Measurements from ENCODE around the gene RIMS4.
A peak's percentile ranks its signal among the peaks of the same experiment; 100 is the strongest.
"Not testable (repeated sequence)": the region's sequence is repeated elsewhere in the genome, so short reads cannot be mapped to it uniquely, and the experiment has no call there.

The RIMS4 gene

DNA sequence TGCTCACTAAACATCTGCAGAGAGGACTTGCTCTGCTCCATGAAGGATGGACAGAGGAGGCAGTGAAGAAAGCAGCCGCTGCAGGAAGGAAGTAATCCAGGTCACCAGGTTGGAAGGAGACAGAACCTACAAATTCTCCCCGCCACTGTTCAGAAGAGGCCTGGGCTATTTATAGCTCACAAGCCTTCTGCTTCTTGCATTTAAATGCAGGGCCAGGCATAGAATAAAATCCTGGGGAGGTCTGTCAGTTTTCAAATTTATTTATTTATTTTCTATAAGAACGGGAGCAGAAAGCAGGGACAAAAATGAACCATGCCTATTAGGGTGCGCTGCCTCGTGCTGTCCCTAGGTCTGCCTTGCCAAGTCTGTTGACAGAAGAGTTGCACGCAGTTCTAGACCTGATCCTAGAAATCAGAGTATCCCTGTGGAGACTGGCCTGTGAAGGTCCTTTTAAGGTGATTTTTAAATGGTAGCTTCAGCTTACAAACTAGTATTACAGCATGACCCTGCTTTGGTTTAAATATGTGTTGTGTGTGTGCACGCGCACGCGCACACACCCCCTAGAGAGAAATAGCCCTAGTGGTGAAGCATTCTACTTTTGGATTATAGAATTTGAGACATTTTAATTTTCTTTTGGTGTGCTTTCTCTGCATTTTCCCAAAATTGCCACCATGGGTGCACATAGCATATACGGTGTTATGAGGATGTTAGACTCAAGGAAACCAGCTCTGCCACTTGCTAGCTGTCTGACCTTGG lies 19.5 kb downstream of the RIMS4 start:
- DNase-seq: no peak

DNA sequence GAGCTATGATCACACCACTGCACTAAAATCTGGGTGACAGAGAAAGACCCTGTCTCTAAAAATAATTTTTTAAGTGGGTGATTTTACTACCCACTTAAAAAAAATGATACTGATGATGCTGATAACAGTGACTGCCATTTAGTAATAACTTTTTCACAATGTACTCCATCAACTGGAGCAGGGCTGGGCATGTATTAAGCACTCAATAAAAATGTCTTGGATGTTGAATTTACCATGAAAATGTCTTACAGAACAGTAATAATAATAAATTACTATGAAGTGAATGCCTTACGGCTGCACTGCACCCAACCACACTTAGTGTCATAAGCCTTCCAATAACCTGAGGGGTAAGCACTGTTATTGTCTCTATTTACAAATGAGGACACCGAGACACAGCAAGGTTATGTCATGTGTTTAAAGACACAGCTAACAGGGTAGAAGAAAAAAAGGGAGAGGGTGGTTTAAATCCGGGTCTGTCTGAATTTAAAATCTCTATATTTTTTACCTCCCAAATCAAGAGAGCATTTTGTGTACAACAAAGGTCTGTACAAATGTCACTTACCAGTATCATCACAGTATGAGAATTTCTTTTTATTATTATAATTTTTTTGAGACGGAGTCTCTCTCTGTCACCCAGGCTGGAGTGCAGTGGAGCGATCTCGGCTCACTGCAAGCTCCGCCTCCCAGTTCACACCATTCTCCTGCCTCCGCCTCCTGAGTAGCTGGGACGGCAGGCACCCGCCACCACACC lies 21.5 kb downstream of the RIMS4 start:
- DNase-seq: no peak

DNA sequence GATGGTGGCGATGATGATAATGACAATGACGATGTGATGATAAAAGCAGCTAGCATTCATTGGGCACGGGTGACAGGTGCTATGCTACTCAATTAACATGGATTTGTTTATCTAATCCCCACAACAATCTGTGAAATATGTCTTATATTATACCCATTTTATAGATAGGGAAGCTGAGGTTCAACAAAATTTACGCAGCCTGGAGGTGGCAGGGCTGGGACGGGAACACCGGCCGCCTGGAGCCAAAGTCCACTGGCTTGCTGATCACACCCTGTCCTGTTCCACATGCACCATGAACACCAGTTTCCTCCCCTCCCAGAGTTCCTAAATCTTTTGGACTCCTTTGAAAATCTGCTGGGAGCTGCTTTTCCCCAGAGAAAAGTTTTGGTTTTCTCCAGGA lies 23.0 kb downstream of the RIMS4 start:
- DNase-seq: no peak

DNA sequence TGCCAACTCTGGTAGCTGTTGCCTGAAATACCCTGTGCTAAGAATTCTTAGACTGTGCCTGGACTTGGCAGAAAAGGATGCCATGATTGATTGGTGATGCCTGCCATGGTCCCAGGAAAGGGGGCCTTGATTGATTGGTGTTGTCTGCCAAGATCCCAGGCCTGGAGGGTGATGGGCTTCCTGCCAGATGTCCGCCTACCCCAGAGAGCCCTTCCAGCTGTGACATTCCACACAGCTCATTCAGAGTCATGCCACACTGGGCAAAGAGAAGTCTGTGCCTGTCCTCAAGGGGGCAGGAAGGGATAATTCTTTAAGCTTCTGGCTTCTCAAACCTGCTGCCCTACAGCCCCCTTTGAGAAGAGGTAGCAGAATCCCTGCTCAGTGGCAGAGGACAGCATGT lies 24.6 kb downstream of the RIMS4 start:
- peak; percentile 20 for DNase-seq

DNA sequence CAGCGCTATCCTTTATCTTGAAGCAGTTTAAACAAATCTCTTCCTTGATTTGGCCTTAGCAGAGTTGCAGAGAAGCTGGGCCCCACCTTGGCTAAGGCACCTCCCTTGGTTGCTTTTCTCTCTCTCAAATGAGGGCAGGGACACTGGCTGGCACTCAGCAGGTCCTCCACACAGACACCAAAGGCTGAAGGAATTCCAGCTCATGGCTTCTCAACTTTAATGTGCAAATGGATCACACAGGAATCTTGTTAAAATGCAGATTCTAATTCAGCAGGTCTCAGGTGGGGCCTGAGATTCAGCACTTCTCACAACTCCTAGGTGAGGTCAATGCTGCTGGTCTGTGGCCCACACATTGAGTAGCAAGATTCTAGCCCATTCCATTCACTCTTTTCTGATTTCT lies 25.7 kb downstream of the RIMS4 start:
- no peak for DNase-seq

DNA sequence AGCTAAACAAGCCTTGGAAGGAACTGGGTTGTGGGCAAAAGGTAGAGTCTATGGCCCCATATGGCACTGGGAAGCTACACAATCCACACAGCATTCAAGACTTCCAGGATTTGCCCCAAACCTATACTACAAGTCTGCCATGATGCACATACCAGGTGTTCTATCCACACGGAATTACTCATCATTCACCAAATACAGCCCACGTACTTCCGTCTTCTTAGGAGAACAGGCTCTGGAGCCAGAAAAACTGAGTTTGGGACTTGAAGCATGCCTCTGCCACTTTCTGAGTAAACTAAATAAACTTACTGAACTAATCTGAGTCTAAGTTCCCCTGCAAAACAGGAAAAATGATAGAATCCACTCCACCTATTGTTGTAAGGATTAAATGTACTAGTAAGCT lies 28.6 kb downstream of the RIMS4 start:
- DNase-seq: no peak

DNA sequence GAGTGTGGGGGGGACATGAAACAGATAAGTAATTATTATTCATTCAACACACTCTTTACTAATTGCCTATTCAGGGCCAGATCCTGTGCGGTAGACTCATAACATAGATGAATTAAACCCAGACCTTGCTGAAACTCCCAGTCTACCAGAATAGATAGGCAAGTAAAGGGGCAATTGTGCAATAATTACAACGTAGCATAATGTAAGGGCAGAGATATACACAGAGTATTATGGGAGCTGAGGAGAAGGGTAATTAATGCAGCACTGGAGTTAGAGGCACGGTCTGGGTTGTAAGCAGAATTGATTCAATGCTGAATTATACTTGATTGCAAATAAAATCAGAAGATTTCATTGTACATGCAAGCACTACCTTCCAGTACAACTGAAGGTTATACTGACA lies 29.2 kb downstream of the RIMS4 start:
- no peak for DNase-seq

DNA sequence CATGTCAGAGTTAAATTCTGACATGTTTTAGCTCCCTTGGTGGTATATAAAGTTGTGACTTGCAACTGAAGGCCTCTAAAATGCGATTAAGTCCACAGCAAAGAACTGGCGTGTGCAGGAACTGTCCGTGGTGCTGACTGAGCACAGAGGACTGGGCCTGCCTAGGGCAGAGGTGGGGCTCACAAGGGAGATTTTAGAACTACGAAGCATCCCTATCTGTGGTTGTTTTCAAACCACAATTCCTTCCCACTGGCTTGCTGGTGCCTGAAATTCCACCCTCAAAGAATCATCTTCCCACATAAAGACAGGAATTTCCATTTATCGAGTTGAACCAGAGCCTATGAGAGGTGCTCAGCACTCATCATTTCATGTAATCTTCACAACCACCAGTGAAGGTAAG lies 30.1 kb downstream of the RIMS4 start:
- peak; percentile 21 for DNase-seq

DNA sequence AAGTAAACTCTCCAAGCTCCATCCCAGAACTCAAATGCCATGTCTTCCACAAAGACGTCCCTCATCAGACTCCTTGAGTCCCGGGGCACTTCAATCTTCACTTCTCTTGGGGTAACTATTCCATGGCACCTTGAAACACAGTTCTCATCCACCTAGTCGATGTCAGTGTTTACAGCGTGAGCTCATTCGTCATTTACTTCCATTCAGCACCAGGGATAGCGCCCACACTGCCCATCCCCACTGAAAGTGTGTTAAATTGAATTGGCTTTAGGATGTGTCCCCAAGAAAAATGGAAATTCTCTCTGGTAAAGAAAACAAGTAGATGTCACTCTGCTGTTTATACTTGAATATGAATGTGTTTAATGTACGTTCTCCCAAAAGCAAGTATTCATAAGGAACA lies 33.4 kb downstream of the RIMS4 start:
- DNase-seq: no peak

DNA sequence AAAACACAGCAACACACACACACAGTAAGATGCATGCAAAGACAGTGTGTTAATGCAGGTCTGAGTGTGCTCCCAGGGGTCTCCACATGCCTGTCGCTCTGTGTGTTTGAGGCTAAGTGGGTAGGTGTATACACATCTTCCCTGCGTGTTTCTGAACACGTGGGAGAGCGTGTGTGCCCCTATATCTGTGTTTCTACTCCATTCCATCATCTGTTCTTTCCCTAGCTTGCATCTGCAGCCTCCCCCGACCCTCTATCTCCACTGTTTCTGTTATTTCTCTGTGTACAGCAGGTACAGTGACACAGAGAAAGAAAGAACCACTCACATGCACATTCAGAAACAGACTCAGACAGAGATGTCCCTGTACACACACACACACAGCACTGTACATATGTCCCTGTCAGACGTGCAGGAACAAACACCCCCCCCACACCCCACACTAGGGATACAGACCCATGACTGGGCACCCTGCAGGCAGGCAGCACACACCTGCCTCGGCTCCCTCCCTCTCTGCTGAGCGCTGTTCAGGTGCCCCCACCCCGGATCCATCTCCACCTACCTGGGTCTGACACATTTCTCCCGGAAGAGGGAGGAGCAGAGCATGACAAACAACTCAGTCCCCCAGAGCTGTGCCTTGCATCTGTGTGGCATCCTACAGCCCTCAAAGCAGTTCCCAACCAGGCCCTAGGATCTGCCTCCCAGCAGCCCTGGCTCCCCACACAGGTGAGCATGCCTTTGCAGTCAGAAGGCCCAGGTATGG lies 37.1 kb downstream of the RIMS4 start:
- no peak for DNase-seq

DNA sequence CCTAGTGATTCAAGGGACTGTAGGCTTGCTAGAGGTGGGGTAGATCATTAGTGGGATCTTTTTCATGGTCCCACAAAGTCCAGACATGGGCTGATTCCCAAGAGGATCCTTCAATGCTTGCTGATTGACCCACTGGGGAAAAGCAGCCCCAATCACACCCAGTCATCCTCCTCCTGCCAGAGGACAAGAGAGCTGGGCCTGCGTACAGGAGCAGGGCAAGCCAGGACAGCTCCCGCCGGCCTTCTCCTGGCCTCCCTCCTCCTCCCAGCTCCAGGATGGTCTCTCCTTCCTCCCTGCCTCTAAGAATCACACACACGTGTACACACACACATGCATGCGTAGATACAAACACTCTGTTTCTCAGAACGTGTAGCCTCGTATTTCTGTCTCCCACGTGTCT lies 37.7 kb downstream of the RIMS4 start:
- no peak for DNase-seq

DNA sequence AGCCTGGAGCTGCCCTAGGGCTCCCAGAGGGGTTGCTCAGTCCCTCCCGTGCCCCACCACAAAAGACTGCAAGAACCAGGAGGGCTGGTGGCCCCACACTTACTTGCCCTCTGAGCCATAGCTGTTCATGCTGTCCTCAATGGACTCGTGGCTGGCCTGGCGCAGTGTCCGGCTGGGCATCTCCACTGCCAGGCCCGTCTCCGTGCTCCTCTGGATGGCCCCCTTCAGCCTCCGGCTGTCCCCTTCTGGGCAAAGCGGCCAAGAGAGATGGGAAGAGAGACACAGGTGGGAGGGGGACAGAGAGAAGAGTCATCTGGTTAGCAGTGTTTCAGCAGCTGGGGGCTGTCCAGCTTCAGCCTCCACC lies 39.2 kb downstream of the RIMS4 start:
- DNase-seq: no peak

DNA sequence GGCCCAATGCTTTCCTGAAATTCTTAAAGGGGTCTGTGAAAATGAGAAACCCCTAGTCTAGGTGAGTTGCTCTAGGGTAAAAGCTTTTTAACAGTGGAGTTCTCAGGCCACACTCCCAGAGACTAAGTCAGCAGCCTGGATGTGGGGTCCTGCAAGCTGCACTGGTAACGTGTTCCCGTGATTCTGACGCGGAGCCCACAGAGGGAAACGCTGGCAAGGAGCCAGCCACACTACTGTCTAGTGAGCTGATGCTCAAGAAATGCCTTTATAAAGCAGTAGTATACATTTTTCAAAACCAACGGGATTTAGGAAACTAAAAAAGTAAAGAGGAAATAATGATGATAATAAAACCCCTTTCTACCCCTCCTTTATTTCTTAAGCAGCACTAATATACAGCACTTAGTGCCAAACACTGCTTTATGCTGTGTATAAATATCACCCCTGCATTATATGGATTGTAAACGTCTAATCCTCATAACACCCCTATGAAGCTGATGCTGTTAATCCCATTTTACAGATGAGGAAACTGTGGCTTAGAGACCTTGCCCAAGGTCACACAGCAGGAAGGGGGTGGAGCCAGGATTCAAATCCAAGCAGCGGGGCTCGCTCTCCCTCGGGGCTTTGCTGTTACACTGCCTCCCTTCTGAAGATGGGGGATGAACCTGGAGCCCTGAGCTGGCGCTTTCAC lies 39.7 kb downstream of the RIMS4 start:
- no peak for DNase-seq

DNA sequence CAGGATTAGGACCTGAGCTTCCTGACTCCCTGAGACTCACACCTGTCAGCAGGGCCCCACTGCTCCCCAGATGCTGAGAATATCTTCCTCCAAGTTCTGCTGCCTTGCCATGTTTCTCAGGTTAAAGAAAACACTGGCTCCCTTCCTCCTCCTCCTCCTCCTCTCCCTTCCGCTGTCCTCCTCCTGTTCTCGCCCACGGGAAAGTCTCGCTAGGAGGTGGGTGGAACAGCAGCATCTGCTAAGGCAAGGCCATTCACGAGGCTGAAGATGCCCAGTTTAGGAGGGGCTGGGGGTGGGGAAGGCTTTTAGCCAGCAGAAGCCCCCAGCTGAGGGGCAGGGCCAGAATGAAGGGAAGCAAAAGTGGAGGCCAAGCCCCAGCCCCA lies 40.9 kb downstream of the RIMS4 start:
- DNase-seq: no peak

DNA sequence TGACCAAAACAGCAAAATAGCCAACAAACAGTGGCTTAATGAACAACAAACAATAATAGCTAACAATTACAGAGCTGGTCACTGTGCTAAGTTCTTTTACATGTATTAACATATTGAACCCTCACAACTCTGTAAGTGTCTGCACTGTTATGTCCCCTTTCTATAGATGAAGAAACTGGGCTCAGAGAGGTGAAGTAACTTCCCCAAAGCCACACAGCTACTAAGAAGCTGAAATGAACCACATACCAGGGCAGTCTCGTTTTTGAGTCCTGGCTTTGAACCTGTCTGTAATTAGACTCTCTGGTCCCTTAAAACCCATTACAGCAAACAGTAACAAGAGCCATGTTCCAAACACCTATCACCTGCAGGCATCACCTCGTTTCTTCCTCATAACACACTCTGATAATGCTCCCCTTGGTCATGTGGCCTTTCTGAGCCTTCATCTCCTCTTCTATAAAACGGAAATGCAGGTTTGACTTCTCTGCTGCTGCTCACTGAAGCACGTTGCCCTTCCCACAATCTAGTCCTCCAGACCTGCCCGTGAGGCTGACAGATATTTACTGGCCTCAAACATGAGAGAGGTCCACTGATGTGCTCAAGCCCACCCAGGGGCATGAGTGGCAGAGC lies 41.4 kb downstream of the RIMS4 start:
- DNase-seq: no peak

DNA sequence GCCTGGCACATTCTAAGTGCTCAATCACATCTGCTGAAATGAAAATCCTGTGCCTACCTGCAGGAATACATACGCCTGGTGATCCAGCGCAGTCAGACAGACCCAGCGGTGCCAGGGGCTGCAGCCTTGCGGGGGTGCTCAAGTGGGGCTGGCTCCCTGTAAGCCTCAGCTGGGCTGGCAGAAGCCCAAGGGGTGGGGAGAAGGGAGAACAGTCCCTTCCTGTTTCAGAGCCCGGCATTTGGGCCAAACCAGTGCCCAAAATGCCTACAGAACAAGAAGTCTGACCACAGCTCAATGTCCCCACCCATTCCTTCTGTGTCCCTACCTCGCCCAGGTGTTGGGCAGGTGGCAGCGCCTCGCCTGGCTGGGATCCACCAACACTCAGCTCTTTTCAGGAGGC lies 42.1 kb downstream of the RIMS4 start:
- DNase-seq: no peak

DNA sequence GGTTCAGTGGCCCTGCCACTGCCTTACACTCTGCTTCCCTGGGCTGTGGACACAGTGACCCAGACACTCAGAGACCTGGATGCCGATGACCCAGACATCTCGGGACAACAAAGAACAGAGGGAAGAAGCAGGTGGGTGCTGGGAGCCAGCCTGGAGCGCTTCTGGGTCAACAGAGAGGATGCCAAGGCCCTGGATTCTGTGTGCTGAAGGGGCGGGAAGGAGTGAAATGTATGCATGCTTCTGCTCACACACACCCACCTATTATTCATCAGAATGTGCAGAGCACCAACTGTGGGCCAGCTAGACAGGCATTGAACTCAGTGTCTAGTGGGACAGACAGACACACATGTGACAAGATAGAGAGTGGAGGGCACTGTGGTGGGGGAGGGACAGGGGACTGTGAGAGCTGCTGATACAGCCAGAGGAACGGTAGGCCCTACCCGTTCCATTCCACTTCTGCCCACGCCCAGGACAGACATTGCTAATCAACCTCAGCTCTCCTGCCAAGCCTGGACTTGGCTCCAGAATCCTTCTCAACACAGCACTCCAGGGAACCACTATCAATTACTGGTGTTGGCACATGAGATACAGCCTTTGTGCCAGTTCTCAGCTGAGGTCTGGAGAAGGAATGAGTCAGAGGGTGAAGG lies 44.5 kb downstream of the RIMS4 start:
- no peak for DNase-seq

DNA sequence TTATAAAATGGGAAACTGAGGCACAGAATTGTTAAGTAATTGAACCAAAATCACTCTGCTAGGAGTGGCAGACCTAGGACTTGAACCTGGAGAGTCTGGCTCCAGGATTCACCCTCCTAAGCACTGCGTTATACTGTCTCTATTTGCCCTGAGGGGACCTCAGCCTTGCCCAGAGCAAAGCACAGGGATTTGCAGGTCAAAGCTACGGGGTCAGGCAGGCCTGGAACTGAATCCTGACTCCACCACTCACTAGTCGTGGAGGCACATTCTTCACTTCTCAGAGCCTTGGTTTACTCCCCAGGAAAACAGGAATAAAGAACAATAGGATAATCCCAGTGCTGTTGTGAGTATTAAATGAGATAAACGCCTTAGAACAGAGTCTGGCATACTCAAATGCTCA lies 45.3 kb downstream of the RIMS4 start:
- DNase-seq: no peak

DNA sequence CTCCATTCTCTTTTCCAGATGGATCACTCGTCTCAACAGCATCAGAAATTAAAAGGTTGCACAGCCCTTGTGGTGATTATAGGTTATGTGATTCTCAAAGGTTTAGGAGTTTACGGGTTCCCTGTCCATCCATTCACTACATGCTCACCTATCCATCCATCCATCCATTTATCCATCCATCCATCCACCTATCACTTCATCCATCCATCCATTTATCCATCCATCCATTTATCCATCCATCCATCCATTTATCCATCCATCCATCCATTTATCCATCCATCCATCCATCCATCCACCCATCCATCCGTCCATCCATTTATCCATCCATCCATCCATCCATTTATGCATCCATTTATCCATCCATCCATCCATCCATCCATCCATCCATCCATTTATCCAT lies 46.5 kb downstream of the RIMS4 start:
- DNase-seq: not testable (repeated sequence)

DNA sequence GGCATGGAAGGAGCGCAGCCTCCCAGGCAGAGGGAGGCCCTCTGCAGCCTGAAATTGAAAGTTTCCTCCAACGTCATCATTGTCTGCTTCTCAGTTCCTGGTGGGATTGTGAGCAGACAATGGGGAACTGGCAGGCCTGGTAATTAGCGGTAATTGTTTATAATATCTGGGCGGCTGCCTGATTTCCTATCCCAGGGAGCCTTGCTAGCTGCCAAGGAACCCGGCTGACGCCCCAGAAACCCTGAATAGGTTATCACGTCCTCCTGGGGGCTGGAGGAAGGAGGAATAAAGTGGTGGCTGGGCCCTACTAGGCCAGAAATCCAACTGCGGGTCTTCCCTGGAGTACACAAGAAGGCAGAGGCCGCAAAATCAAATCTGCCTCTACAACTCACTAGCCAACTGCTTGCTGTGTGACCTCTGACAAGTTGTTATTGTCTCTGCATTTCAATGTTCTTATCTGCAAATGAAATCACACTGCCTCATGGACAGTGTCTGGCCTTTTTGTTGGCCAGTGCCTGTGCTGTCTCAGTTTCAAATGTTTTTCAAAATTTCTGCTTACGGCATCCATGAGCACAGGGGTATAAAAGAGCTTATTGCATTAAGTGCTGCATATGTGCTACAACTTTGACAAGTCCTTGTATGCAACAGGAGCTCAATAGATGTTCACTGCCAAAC lies 47.7 kb downstream of the RIMS4 start:
- DNase-seq: no peak

DNA sequence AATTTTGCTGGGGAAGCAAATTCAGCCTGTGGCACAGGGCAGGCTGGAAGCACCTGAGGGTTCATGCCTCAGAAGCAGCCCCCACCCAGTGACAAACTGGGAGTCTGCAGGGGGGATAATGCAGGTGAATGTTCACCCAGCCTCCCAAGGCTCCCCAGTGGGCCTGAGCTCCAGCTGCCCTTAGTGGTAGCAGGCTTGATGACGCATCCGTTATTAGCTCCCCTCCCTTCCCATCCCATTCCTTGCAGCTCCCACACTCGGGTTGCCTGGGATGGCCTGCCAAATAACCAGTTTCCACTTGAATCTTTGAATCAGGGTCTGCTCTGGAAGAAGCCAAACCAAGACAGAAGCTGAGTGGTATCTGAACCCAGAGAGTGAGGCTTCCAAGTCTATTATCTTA lies 48.9 kb downstream of the RIMS4 start:
- no peak for DNase-seq

DNA sequence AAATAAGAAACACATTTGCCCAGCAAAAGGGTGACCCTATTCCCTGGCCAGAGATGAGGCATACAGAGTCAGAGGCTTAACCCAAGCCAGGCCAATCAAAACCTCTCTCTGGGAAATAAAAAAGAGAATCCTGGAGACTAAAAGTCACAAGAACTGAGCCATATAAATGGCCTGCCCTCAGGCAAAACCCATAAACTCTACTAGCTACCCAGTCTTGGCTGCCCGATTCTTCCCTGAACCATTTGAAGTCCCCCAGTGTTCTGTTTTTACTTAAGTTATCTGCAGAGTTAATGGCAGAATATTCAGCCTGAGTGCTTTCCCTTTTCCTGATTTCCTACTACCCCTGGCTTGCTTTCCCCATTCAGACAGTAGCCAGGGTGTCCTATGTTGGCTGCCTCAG lies 50.8 kb downstream of the RIMS4 start:
- DNase-seq: no peak

All from HCEC 1CT (cell line).